NCI-H1417 (cell line): ENCODE data around the gene TSR1.
"Not testable (repeated sequence)": the region's sequence is repeated elsewhere in the genome, so short reads cannot be mapped to it uniquely, and the experiment has no call there.

Experiments
- DNase-seq, 3 experiments: peaks; one replicate each; lab custom pipeline; 2025; lab: John Stamatoyannopoulos, UW

The TSR1 gene

DNA sequence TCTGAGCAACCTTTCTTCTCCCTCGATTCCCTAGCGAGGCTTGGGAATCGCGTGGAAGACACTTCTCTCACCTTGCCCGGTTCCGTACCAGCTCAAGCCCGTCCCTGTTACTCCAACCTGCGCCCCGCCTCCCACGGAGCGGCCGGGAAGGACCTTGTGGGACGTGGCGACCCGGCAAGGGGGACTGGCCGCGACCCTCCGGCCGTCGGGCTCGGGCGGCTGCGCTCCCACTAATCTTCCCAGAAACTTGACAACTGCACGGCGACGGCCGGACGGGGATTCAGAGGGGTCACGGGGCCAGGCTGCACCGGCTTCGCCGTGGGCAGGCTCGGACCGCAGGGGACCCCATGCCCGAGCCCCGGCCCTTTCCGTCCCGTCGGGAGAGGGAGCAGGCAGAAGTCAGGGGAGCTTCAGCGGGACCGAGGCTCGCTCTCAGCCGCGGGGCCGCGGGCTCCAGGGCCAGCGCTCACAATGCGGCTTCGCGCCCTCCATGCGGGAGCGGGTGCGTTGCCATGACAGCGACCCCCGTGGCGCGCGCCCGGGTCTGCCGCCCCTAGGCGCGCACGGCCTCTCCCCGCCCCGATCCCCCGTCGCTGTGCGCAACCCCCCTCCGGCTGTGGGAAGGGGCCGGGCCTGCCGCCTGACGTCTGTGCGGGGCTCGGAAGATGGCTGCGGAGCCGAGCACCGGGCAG, 741 bp upstream of the TSR1 start, which contains the start of gene SGSM2:
Gene SGSM2, plus strand, starts transcription at position 650 of the 692 bp plus-strand sequence. CDS start 188 bp downstream, outside the sequence.
- peak; percentile 32 to 75 (median 72) for DNase-seq

DNA sequence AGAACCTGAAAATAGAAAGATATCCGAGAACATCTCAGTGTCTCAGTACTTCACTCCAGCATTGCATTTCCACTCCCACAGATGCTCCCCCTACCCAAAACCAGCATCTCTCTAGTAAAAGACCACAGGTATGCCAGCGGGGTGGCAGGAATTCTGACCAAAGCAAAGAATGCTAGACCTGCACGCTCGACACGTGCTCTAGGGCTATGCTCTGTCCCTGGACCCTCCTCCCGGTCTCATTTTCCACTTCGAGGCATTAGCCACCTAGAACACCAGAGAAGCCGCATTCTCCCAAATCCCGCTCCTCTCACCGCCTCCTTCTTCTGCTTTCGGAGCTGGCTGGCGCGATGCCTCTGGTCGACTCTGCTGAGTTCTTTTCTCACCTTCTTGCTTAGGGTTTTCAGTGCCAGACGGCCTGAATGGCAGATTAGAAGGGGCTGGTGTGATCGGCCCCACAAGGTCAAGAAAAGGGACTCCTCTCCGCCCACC, 487 bp downstream of the TSR1 start:
- no peak for DNase-seq

DNA sequence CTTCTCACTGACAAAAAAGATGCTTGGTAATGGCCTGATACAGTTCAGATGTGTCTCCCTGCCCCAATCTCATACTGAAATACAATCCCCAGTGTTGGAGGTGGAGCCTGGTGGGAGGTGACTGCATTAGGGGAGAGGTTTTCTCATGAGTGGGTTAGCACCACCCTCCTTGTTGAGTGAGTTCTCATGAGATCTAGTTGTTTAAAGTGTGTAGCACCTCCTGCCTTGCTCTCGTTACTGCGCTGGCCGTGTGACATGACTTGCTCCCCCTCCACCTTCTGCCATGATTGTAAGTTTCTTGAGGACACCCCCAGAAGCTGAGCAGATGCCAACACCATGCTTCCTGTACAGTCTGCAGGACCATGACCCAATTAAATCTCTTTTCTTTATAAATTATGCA, 5.0 kb downstream of the TSR1 start:
- no peak for DNase-seq

DNA sequence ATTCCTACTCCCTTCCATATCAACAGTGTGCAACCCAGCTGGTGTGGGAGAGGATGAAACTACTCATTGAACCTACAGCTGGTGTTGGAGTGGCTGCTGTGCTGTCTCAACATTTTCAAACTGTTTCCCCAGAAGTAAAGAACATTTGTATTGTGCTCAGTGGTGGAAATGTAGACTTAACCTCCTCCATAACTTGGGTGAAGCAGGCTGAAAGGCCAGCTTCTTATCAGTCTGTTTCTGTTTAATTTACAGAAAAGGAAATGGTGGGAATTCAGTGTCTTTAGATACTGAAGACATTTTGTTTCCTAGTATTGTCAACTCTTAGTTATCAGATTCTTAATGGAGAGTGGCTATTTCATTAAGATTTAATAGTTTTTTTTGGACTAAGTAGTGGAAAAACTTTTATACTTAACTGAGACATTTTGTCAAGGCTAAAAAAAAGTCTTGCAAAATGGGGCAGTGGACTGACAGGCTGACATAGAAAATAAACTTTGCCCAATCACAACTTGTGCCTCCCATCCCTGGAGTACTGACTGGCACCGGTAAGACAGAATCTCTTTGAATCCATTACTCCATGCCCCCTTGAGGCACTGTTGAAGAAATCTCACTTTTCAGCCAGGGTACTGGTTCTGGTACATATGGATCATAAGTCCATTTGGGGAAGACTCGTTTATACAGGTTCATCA, 12.5 kb downstream of the TSR1 start:
- no peak for DNase-seq

DNA sequence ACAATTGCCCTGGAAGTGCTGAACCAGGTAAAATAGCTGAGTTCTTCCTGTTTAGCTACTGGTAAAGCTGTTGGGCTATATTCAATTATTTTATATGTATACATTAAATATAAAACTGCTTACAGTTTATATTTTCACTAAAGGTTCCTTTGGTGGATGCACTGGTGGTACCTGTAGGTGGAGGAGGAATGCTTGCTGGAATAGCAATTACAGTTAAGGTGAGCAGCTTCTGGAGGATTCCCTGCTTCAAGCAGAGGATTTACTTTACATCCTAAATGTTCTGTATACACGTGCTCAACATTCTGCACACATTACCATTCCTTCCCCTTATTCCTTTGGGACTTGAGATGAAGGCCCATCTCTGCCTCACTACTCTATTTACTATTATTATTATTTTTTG, 14.9 kb downstream of the TSR1 start:
- no peak for DNase-seq

DNA sequence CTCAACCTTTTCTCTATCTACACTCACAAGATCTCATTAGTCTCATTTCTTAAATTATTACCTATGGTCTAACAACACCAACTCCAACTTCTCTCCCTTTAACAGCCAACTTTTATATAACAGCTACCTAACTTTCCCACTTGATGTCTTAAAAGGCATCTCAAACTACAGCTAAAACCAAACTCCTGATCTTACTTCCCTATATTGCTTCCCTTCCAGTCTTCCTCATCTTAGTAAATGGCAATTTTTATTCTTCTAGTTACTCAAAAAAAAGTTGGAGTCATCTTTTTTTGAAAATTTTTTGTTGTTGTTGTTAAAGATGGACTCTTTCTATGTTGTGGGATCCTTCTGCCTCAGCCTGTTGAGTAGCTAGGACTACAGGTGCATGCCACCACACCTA, 17.2 kb downstream of the TSR1 start:
- DNase-seq = no peak

DNA sequence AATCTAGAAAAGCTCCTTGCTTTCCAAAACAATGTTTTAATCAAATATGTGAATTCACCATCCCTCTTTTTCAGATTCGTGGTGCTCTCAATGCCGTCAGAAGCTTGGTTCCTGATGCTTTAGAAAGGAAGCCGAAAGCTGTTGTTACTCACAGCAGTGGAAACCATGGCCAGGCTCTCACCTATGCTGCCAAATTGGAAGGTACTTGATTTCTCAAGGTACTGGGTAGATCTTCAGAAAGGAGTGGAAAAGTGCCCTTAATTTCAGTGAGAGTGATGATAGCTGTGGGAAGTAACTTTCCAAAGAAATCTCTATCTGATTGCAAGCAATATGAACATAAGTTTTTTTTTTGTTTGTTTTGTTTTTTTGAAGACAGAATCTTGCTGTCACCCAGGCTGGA, 18.5 kb downstream of the TSR1 start:
- DNase-seq = no peak

DNA sequence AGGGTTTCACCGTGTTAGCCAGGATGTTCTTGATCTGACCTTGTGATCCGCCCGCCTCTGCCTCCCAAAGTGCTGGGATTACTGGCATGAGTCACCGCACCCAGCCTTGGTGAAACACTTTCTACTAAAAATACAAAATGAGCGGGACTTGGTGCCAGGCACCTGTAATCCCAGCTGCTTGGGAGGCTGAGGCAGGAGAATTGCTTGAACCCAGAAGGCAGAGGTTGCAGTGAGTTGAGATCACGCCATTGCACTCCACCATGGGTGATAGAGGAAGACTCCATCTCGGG, 19.4 kb downstream of the TSR1 start:
- DNase-seq = not testable (repeated sequence)

DNA sequence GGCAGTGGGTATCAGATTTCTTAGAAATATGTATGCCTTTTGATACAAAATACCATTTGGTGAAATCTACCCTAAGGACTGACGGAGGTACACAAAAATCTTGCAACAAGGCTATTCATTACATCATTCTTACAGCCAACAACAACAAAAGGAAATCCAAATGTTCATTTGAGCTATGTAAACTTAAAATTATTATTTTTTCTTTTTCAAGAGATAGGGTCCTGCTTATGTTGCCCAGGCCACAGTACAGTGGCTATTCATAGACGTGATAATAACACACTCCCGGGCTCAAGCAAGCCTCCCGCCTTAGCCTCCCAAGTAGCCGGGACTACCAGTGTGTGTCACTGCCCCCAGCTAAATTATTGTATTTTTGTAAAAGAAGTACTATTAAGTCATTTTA, 23.5 kb downstream of the TSR1 start:
- no peak for DNase-seq

DNA sequence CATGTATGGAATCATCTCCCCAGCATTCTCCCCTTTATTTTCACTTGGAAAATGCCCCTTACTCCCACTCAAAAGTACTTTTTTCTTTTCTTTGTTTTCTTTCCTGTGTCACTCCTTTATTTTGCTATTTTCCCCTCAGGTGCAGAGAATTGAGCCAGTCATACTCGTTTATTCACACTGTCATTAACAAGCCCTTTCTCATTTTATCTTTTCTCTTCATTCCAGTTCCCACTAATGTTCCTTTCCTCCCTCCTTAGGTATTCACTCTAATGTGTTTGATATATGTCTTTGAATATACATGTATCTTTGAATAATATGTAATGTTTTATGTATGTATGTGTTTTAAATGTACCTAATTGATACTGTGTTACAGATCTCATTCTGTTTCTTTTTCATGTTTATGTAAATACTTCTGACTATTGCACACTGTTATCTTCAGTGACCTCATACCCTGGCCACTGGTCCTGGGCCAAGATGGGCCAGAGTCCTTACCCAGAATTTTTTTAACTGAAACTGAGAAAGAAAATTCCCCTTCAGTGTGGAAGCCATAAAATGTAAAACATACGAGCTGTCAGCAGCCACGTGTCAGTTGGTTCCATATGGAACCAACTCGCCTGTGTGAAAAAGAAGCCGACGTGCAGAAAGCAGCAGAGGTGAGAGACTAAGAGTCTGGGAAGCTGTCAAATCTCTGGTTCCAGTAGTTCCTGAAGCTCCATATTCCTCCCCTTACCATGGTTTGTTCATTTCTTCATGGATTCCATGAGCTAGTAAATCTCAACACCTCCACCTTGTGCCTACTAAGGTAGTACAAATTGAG, 26.7 kb downstream of the TSR1 start:
- DNase-seq = no peak

DNA sequence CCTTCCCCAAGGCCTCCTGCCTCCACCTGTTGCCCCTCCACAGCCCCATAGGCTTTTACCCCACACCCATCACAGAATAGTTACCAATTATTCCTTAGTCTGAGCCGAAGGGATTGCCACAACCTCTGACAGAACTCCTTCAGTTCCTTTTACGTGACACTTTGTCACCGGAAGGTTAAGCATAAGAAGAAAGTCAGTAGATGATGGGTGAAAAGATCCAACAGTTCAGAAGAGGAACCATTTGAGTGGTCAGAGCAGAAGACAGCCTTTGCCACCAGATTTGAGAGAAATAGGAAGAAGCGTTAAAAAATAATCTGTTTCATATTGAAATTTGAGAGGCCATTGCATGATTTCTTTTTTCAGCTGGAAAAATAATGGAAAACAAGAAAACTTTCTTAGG, 31.3 kb downstream of the TSR1 start:
- DNase-seq = no peak

DNA sequence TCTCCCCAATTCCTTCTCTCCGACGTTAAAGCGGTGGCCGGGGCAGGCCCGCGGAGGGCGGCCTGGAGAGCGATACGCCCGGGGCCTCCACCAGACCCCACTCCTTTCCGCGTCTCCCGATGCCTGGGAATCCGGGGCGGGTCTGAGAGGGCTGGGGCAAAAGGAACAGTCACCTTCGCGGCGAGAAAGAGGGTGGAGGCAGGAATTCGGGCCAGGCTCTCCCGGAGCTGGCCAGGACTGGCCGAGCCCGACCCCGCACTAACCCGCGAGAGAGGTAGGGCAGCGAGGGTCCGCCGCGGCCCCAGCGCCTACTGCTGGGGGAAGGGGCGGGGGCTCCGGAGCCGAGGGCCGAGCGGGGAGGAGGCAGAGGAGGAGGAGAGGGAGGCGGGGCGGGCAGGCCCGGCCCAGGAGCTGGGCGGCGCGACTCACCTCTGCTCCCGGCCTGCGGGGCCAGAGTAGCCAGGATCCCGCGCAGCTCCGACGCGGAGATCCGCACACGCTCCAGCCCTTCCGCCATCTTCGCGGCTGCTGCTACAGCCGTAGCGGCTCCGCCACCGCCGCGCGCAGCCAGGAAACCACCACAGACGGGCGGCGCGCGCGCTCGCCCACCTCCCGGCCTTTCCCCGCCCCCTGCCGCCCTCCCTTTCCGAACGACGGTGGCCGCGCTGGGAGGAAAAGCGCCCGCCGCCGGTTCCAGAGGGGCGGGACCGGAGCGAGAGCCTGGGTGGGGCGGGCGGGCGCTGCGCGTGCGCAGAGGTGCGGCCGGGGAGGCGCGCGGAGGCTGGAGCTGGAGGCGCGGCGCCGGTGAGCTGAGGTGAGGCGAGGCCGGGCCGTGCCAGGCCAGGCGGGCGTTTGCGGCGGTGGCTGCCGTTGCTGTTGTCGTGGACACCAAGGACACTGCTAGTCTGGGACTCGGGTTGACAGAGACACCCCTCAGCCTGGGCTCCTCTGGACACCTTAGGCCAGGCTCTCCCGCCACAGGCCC, 32.8 kb downstream of the TSR1 start, which contains the start of the genes SMG6 and SRR:
Gene SMG6, minus strand, starts transcription at position 582 of the 985 bp plus-strand sequence. Its CDS starts 65 bp downstream, at position 517.
Gene SRR, plus strand, starts transcription at position 747 of the 985 bp plus-strand sequence. CDS start 11,611 bp downstream, outside the sequence.
- DNase-seq = peak; percentile 83 to 91 (median 89)

DNA sequence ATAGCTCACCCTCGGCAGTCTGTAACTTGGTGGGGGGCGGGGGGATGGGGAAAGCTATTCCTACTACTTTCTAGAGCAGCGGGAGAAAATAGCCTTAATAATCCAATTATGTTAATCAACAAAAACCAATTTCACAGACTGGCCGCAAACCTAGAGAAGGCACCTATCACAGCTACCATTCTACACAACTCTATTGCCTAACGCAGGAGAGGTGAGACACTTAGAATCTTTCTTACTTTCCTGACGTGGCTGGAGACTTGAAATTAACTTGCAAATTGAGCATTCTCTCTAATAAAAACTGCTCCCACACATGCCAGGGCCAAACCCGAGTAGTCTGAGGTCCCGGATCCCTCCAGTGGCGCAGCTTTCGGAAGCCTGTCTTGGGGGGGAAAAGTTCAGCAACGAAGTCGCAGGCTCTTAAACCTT, 33.5 kb downstream of the TSR1 start:
- DNase-seq = peak in 2 of 3 experiments; percentile 34 to 40

DNA sequence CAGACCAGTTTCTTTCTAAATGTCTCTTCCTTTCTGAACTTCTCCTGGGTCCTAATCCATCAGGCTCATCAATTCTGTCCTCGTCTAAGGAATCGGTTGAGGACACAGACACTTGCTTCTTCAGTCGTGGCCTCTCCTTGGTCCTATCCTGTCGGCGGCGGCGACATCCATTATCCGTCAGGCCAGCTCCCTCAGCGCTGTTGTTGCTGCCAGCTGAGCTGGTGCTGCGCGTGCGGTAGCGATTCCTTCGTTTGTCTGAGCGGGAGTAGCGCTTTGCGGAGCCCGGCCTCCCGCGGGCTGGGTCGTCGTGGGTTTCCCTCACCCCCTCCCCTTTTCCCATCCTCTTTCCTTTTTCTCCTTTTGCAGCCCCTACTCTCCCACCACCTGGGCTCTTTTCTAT, 36.5 kb downstream of the TSR1 start:
- DNase-seq = no peak

DNA sequence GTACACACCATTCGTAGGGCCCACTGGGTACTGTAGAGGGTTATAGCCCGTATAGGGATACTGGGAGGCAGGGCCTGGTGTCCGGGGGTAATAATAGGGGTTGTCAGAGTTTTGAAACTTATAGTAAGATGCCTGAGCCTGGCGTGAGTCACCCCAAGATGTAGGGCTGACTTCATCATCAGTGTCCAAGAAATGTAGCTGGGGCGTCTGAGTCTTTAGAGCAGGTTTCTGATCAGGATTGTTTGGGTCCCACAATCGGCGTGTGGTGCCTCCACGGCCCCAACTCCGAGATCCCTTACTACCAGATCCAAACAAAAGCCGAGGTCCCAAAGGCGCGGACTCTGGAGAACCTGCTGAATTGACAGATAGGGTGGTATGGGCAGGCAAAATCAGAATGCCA, 37.1 kb downstream of the TSR1 start:
- no peak for DNase-seq

DNA sequence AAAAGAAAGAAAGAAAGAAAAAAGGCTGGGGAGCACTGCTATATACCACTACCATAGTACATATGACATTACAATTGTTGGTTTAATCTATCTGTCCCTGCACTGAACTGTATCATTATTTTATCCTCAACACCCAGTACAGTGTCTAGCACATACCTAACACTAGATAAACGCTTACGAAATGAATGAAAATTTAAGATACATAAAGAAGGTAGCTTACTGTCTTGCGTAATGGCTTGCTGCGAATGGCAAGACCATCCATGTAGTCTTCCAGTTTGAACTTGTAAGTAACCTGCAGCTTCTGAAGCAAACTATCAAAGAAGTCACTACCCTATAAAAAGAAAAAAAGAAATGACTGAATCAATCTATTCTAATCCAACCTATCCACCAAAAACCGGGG, 39.2 kb downstream of the TSR1 start:
- DNase-seq = no peak

DNA sequence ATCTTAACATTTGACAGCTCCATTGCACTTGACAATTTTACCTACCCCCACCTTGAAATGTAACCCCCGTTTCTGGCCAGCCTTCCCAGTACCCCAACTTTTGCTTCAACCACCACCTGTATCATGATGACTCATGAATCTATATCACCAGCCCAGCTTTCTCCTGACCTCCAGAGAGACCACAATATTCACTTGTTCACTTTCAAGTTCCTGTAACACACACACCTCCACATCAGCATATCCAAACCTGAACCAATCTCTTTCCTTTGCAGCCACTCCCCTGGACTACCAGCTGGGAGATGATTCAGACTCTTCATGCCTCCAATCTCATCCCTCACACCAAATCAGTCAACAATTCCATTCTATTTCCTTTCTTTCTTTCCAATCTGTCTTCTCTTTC, 40.7 kb downstream of the TSR1 start:
- DNase-seq = no peak

DNA sequence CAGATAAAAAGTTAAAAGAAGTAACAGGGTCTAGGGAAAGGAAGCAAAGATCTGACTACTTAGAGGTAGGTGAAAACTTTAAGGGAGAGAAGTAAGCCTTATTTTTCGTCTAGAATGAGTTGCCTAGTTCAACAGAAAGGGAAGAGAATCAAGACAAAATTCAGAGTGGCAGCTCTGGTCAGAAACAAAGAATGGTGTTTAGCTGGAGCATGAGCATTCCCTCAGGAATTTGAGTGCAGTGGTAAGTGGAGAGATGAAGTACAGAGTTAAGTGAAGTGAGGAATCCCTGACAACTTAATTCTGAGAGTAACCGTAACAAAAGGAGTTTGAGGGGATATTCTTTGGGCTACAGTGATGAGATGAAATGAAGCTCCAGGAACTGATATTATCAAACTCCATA, 44.2 kb downstream of the TSR1 start:
- DNase-seq = no peak

DNA sequence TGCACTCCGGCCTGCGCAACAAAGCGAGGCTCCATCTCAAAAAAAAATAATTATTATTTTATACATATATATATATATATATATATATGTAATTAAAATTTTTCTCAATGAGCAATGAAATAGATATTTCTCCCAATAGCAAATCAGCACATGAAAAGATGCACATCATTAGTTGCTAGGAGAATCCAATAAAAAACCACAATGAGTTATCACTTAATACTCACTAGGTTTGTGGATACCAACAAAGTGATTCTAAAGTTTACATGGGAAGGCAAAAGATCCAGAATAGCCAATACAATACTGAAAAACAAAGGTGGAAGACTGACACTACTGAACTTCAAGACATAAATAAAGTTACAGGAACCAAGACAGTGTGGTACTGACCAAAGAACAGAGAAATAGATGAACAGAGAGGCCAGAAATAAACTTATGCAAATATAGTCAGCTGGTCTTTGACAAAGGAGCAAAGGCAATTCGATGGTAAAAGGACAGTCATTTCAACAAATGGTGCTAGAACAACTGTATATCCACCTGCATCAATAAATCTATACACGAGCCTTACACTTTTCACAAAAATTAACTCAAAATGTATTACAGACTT, 46.3 kb downstream of the TSR1 start:
- no peak for DNase-seq

DNA sequence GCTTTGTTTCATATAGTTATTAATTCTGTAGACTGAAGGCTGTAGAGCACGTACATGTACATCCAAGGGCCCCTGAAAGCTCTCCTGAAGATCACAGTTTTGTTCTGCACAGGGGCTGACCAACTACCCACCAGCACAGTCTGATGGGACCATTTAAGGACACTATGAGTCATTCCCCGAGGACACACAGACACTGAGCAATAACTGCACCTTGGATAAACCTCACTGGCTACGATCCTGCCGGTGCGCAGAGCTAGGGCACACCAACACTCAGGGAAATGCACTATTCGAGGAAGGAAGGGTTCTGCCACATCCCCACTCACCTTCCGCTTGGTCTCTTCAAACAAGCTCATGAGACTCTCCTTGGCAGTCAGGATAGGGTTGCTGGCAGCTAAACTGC, 53.0 kb downstream of the TSR1 start:
- no peak for DNase-seq

DNA sequence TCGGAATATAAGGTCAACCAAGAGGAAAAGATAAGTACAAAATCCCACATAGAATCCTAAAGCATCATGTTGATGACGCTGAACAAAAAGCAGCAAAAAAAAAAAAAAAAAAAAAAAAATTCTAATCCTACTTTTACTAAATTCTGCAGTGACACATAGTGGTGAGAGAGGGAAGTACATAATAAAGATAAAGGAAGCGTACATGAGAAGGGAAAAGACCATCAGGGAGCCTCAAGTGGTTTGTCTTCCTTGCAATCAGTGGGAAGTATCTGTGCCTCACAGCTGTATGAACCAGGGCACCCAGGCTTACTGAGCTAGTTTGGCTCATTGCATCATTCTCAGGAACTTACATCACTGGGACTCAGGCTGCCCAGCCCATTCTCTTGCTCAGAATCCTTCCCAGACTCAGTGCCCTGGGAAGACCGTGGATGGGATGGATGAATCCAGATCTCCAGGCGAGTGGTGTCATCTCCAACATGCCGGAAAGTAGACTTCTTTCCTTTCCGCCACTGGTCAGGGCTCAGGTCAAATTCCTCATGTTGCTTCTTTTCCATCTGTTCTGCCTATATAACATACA, 53.9 kb downstream of the TSR1 start:
- DNase-seq = peak; percentile 13 to 56 (median 37)
